HG03108 (cell line): ENCODE measurements around the gene RPL36A.

Source experiments
- ATAC-seq: cut with Tn5 transposase; IDR thresholded peaks from one replicate; pipeline ENCODE4 v1.9.1; 2021; ENCODE audit warnings: moderate library complexity; ENCODE audit not compliant: unreplicated experiment

Gene RPL36A

GRCh38 chrX:101391831-101392230 lies 1.0 kb downstream of the RPL36A start:
- no peak for ATAC-seq

GRCh38 chrX:101393530-101394305 lies 2.9 kb downstream of the RPL36A start:
- no peak for ATAC-seq

- no peak for ATAC-seq
These were observed 3.6 kb downstream of the RPL36A start for GRCh38 chrX:101394372-101394771.

- ATAC-seq, result no peak
These were observed 5.0 kb downstream of the RPL36A start for GRCh38 chrX:101395789-101396188.

GRCh38 chrX:101397779-101398178 lies 7.0 kb downstream of the RPL36A start:
- no peak for ATAC-seq

GRCh38 chrX:101398694-101399093 lies 7.9 kb downstream of the RPL36A start:
- no peak for ATAC-seq

GRCh38 chrX:101399825-101400224 lies 9.0 kb downstream of the RPL36A start:
- ATAC-seq, result no peak

- no peak for ATAC-seq
These were observed 16.4 kb downstream of the RPL36A start for GRCh38 chrX:101407167-101407747.

- peak; percentile 93 for ATAC-seq
These were observed 17.1 kb downstream of the RPL36A start, which contains the start of the genes GLA and HNRNPH2 for GRCh38 chrX:101407748-101408531. TSS of gene GLA (minus strand) at chrX:101407925. CDS start at chrX:101407903, 22 bp downstream. TSS of gene HNRNPH2 (plus strand) at chrX:101408222. CDS start at chrX:101411989, 3,767 bp downstream.

GRCh38 chrX:101408532-101408841 lies 17.7 kb downstream of the RPL36A start:
- peak; percentile 15 for ATAC-seq

- no peak for ATAC-seq
These were observed 18.2 kb downstream of the RPL36A start for GRCh38 chrX:101409043-101409442.

- no peak for ATAC-seq
These were observed 19.6 kb downstream of the RPL36A start for GRCh38 chrX:101410461-101410860.

- no peak for ATAC-seq
These were observed 21.2 kb downstream of the RPL36A start for GRCh38 chrX:101411984-101412383.

GRCh38 chrX:101415180-101416145 lies 24.7 kb downstream of the RPL36A start:
- ATAC-seq, result peak; percentile 49

- no peak for ATAC-seq
These were observed 25.9 kb downstream of the RPL36A start for GRCh38 chrX:101416691-101417090.

- no peak for ATAC-seq
These were observed 26.4 kb downstream of the RPL36A start for GRCh38 chrX:101417190-101417589.

- ATAC-seq, result peak; percentile 34
These were observed 27.4 kb downstream of the RPL36A start for GRCh38 chrX:101417981-101418841.

- no peak for ATAC-seq
These were observed 28.7 kb downstream of the RPL36A start for GRCh38 chrX:101419489-101419888.

GRCh38 chrX:101427954-101428353 lies 37.1 kb downstream of the RPL36A start:
- no peak for ATAC-seq

GRCh38 chrX:101429934-101430333 lies 39.1 kb downstream of the RPL36A start:
- peak; percentile 48 for ATAC-seq
